T-cell (primary cell): ENCODE results near the gene NEURL1. TPM values are rescaled to one million over a fixed set of nuclear protein-coding genes. Genes with fewer than 3 reads are reported as not detected.

Experiments
- ATAC-seq, 4 experiments: fragments of 200-7000 bp in 3 of 4; fragments of 150-1000 bp in 1 of 4; cut with Tn5 transposase; replicated peaks in 1 of 4; 1 replicate in 3 of 4; 2 replicates in 1 of 4; pipeline ENCODE4 v1.10.0; 2021; ENCODE audit warnings: moderate library complexity in 3 of 4, mild to moderate bottlenecking in 2 of 4, moderate number of reproducible peaks in 1 of 4
- CTCF ChIA-PET, 2 donors: fragments of 300-600 bp; sonication (Branson Sonifier 250); formaldehyde crosslinking; loops; one replicate each; lab custom pipeline; 2022; ENCODE audit warnings: antibody characterized with exemption in 2 of 2; lab: Charles Lee
- POLR2A ChIA-PET, 2 donors: fragments of 300-600 bp; sonication (Branson Sonifier 250); formaldehyde crosslinking; loops; one replicate each; lab custom pipeline; 2022; ENCODE audit warnings: antibody characterized with exemption in 2 of 2; lab: Charles Lee
- DNase-seq, 35 experiments: peaks; one replicate each; pipeline versions ENCODE4 v3.0.0 to v3.0.0-alpha.2; 2013 to 2023
- H3K27ac ChIP-seq: one replicate; pipeline ENCODE4 v1.5.1; 2013; ENCODE audit warnings: low read length
- H3K27me3 ChIP-seq, 2 experiments: replicated peaks in 1 of 2; 1 replicate in 1 of 2; 2 replicates in 1 of 2; pipeline versions ENCODE4 v1.6.1 to v1.7.0; 2013; ENCODE audit warnings: low read length in 1 of 2, mixed read lengths in 1 of 2; ENCODE audit not compliant: control insufficient read depth in 2 of 2, insufficient read depth in 2 of 2; ENCODE audit errors: extremely low read depth in 1 of 2
- H3K36me3 ChIP-seq, 2 donors: 1 replicate in 1 of 2; 2 replicates in 1 of 2; pipeline versions ENCODE4 v1.6.1 to v1.7.0; 2013; ENCODE audit warnings: low read length in 1 of 2; ENCODE audit not compliant: control insufficient read depth in 2 of 2, insufficient read depth in 1 of 2; ENCODE audit errors: extremely low read depth in 1 of 2
- H3K4me1 ChIP-seq, 2 experiments: 1 replicate in 1 of 2; 2 replicates in 1 of 2; pipeline versions ENCODE4 v1.6.1 to v1.7.0; 2013; ENCODE audit warnings: low read length in 2 of 2, mixed read lengths in 1 of 2; ENCODE audit not compliant: insufficient read depth in 2 of 2, control insufficient read depth in 1 of 2; ENCODE audit errors: extremely low read depth in 1 of 2
- H3K4me3 ChIP-seq, 2 donors: 1 replicate in 1 of 2; 2 replicates in 1 of 2; pipeline versions ENCODE4 v1.5.1 to v1.7.0; 2013; ENCODE audit warnings: mild to moderate bottlenecking in 2 of 2, low read length in 1 of 2, moderate library complexity in 1 of 2; ENCODE audit not compliant: control insufficient read depth in 1 of 2; ENCODE audit errors: extremely low read depth in 1 of 2
- H3K9me3 ChIP-seq: 2 replicates; pipeline ENCODE4 v1.7.0; 2013
- H3K27ac Mint-ChIP-seq, 2 donors: one replicate each; pipeline ENCODE4 v1.8.0; 2020 to 2021; ENCODE audit warnings: mild to moderate bottlenecking in 2 of 2, mixed read lengths in 2 of 2
- H3K27me3 Mint-ChIP-seq, 2 donors: one replicate each; pipeline ENCODE4 v1.8.0; 2021 to 2022; ENCODE audit warnings: mixed read lengths in 2 of 2
- H3K36me3 Mint-ChIP-seq: one replicate; pipeline ENCODE4 v1.8.0; 2021; ENCODE audit warnings: mixed read lengths
- H3K4me1 Mint-ChIP-seq, 3 donors: one replicate each; pipeline ENCODE4 v1.8.0; 2020 to 2022; ENCODE audit warnings: mixed read lengths in 3 of 3, mild to moderate bottlenecking in 1 of 3
- H3K4me3 Mint-ChIP-seq, 3 donors: one replicate each; pipeline ENCODE4 v1.8.0; 2020 to 2022; ENCODE audit warnings: mild to moderate bottlenecking in 3 of 3, mixed read lengths in 3 of 3, moderate library complexity in 3 of 3
- H3K9me3 Mint-ChIP-seq, 3 donors: one replicate each; pipeline ENCODE4 v1.8.0; 2020 to 2022; ENCODE audit warnings: mixed read lengths in 3 of 3
- WGBS: methylation state at CpG from one replicate; pipeline ENCODE4 v1.1.5; 2013; ENCODE audit warnings: missing lambda C conversion rate; ENCODE audit not compliant: insufficient coverage; 5-methylcytosine and 5-hydroxymethylcytosine counted together
- total RNA-seq, 35 experiments: library from RNA in 6 of 35; stranded (reverse) in 6 of 35; fragments of 120-200 nt in 1 of 35; gene quantifications; one replicate each; pipeline versions ENCODE4 v1.2.1 to v1.2.4 and lab custom pipeline; 2013 to 2026

Gene NEURL1
- total RNA-seq, 5 donors from 2014 or later (not counting 1 experiment from before 2014, with no cell fraction given), result 0.46 to 1.7 (median 0.84) TPM

DNA sequence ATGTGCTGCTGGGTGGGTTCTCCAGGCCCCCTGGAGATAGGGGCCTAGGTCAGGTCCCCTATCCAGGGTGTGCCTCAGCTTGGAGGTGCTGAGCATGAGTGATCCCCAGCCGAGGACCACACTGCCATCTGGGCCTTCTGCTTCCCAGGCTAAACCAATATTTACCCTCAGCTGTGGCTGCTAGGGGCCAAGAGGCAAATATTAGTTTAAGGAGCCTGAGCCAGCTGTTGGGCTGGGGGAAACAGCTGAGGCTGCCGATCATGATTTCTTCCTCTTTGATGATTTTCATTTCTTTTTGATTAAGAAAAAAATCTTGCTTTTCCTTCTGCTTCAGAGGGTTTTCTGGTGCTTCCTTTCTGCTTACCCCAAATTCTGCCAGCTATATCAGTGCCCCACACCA is 83.4 kb downstream of the NEURL1 start:
- H3K36me3 Mint-ChIP-seq, result no peaks in the 10 kb centered on the region
- no peaks in the 10 kb centered on the region for H3K36me3 ChIP-seq
- no CpG with 5 or more reads among the region's 2 CpGs for WGBS
- H3K4me3 Mint-ChIP-seq, result no peak overlapping the region
- H3K27me3 ChIP-seq, result peaks cover 0 to 26% of the 10 kb centered on the region in 2 experiments
- H3K4me1 ChIP-seq, result no peaks in the 10 kb centered on the region
- no peak overlapping the region for H3K27ac ChIP-seq
- DNase-seq, result no peak
- ChIA-PET CTCF (interaction anchor here in 1 of 2 donors (0.6 kb wide), 1 partner anchor 30 kb away, joined by 3 read pairs; no protein-coding TSS in a partner anchor), POLR2A (no interaction called here)
- no peaks in the 10 kb centered on the region for H3K9me3 ChIP-seq
- ATAC-seq, result no peak
- H3K27ac Mint-ChIP-seq, result no peak overlapping the region
- H3K9me3 Mint-ChIP-seq, result no peaks in the 10 kb centered on the region
- no peaks in the 10 kb centered on the region for H3K4me1 Mint-ChIP-seq
- H3K4me3 ChIP-seq, result no peak overlapping the region
- peaks cover 3 to 5% of the 10 kb centered on the region in 2 donors for H3K27me3 Mint-ChIP-seq

GRCh38 chr10:103578782-103579382 is 85.4 kb downstream of the NEURL1 start:
- ChIA-PET CTCF (no interaction called here), POLR2A (no interaction called here)
- peaks cover 0 to 10% of the 10 kb centered on the region in 2 experiments for H3K27me3 ChIP-seq
- H3K4me3 Mint-ChIP-seq, result no peak overlapping the region
- H3K4me3 ChIP-seq, result no peak overlapping the region
- no peaks in the 10 kb centered on the region for H3K9me3 ChIP-seq
- DNase-seq (no peak), ATAC-seq (peak in 2 of 4 experiments; percentile 54 to 73)
- no peaks in the 10 kb centered on the region for H3K36me3 Mint-ChIP-seq
- peaks cover 9 to 10% (median 9%) of the 10 kb centered on the region in 3 donors for H3K4me1 Mint-ChIP-seq
- no peak overlapping the region for H3K27ac ChIP-seq
- H3K27me3 Mint-ChIP-seq, result peaks cover 2 to 3% of the 10 kb centered on the region in 2 donors
- 77% methylated on average over 12 of the region's 15 CpGs for WGBS
- no peaks in the 10 kb centered on the region for H3K9me3 Mint-ChIP-seq
- H3K36me3 ChIP-seq, result no peaks in the 10 kb centered on the region
- H3K4me1 ChIP-seq, result peaks cover 3 to 7% of the 10 kb centered on the region in 2 experiments
- H3K27ac Mint-ChIP-seq, result no peak overlapping the region

DNA sequence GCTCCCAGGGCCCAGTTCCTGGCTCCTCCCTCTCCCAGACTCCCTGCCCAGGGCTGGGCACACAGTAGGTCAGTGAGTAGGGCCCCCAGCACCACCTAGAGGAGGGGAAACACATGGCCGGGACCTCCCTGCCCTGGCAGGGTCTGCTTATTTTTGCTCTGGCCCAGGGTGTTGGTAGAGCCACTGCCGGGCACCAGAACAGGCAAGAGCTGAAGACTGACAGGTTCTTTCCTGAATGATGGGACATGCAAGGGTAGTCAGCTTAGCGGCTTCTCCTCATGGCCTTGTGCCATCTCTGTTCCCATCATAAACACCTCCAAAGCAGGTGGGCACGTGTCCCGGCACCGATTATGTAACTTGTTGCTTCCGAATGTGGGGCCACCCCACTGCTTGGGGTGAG is 86.5 kb downstream of the NEURL1 start:
- Mint-ChIP-seq H3K4me1 (peaks cover 12 to 14% (median 13%) of the 10 kb centered on the region in 3 donors), H3K36me3 (no peaks in the 10 kb centered on the region), H3K27me3 (peaks cover 2 to 3% of the 10 kb centered on the region in 2 donors), H3K9me3 (no peaks in the 10 kb centered on the region), H3K4me3 (no peak overlapping the region), H3K27ac (no peak overlapping the region)
- no peak overlapping the region for H3K27ac ChIP-seq
- no peaks in the 10 kb centered on the region for H3K36me3 ChIP-seq
- DNase-seq (no peak), ATAC-seq (no peak)
- H3K9me3 ChIP-seq, result no peaks in the 10 kb centered on the region
- ChIA-PET CTCF (no interaction called here), POLR2A (no interaction called here)
- peaks cover 4 to 14% of the 10 kb centered on the region in 2 experiments for H3K4me1 ChIP-seq
- H3K27me3 ChIP-seq, result peaks cover 0 to 10% of the 10 kb centered on the region in 2 experiments
- WGBS, result 83% methylated on average over 1 of the region's 7 CpGs
- H3K4me3 ChIP-seq, result no peak overlapping the region

- Histone ChIP-seq H3K27ac (no peak overlapping the region), H3K36me3 (no peaks in the 10 kb centered on the region), H3K4me1 (peaks cover 4 to 17% of the 10 kb centered on the region in 2 experiments), H3K27me3 (peaks cover 0 to 10% of the 10 kb centered on the region in 2 experiments), H3K4me3 (no peak overlapping the region), H3K9me3 (no peaks in the 10 kb centered on the region)
- ChIA-PET POLR2A (no interaction called here), CTCF (interaction anchor here in 1 of 2 donors (0.5 to 1.0 kb wide), 2 partner anchors 13 to 26 kb away, joined by 4 to 7 read pairs; no protein-coding TSS in a partner anchor)
- H3K4me3 Mint-ChIP-seq, result no peak overlapping the region
- H3K9me3 Mint-ChIP-seq, result no peaks in the 10 kb centered on the region
- H3K27ac Mint-ChIP-seq, result no peak overlapping the region
- H3K36me3 Mint-ChIP-seq, result no peaks in the 10 kb centered on the region
- peaks cover 12 to 17% (median 14%) of the 10 kb centered on the region in 3 donors for H3K4me1 Mint-ChIP-seq
- 73% methylated on average over 3 of the region's 7 CpGs for WGBS
- DNase-seq, result no peak
- no peak for ATAC-seq
- peaks cover 0 to 2% of the 10 kb centered on the region in 2 donors for H3K27me3 Mint-ChIP-seq
These were observed 86.9 kb downstream of the NEURL1 start for GRCh38 chr10:103580430-103580829.

GRCh38 chr10:103581499-103581898 is 88.0 kb downstream of the NEURL1 start:
- ATAC-seq, result no peak
- no peaks in the 10 kb centered on the region for H3K9me3 Mint-ChIP-seq
- no peak overlapping the region for H3K27ac Mint-ChIP-seq
- Histone ChIP-seq H3K9me3 (no peaks in the 10 kb centered on the region), H3K4me3 (no peak overlapping the region), H3K27me3 (peaks cover 0 to 10% of the 10 kb centered on the region in 2 experiments), H3K27ac (no peak overlapping the region), H3K36me3 (no peaks in the 10 kb centered on the region), H3K4me1 (peaks cover 4 to 17% of the 10 kb centered on the region in 2 experiments)
- peaks cover 14 to 21% (median 14%) of the 10 kb centered on the region in 3 donors for H3K4me1 Mint-ChIP-seq
- no peaks in the 10 kb centered on the region for H3K36me3 Mint-ChIP-seq
- H3K4me3 Mint-ChIP-seq, result no peak overlapping the region
- no peaks in the 10 kb centered on the region for H3K27me3 Mint-ChIP-seq
- DNase-seq, result no peak
- ChIA-PET POLR2A (no interaction called here), CTCF (interaction anchor here in 1 of 2 donors (1.0 kb wide), 1 partner anchor 12 kb away, joined by 4 read pairs; no protein-coding TSS in a partner anchor)

- H3K36me3 ChIP-seq, result no peaks in the 10 kb centered on the region
- Mint-ChIP-seq H3K27me3 (no peaks in the 10 kb centered on the region), H3K4me1 (peaks cover 14 to 23% (median 14%) of the 10 kb centered on the region in 3 donors), H3K36me3 (peaks cover 1% of the 10 kb centered on the region), H3K4me3 (peak overlapping the region; percentile 7 to 93 (median 25)), H3K9me3 (peaks cover 0 to 3% (median 0%) of the 10 kb centered on the region in 3 donors), H3K27ac (peak overlapping the region in 1 of 2 donors; percentile 61)
- ATAC-seq (no peak), DNase-seq (no peak)
- no peak overlapping the region for H3K27ac ChIP-seq
- peaks cover 4 to 17% of the 10 kb centered on the region in 2 experiments for H3K4me1 ChIP-seq
- no peaks in the 10 kb centered on the region for H3K9me3 ChIP-seq
- ChIA-PET CTCF (interaction anchor here in 1 of 2 donors (0.5 kb wide), 1 partner anchor 187 kb away, joined by 4 read pairs; no protein-coding TSS in a partner anchor), POLR2A (interaction anchor here in 1 of 2 donors (0.6 kb wide), 1 partner anchor 78 kb away, joined by 3 read pairs; no protein-coding TSS in a partner anchor)
- WGBS, result 97% methylated on average over 7 of the region's 13 CpGs
- no peak overlapping the region for H3K4me3 ChIP-seq
- peaks cover 0 to 10% of the 10 kb centered on the region in 2 experiments for H3K27me3 ChIP-seq
These were observed 89.0 kb downstream of the NEURL1 start for GRCh38 chr10:103582331-103583123.
